ENCODE results near the gene KCTD15.

DNA sequence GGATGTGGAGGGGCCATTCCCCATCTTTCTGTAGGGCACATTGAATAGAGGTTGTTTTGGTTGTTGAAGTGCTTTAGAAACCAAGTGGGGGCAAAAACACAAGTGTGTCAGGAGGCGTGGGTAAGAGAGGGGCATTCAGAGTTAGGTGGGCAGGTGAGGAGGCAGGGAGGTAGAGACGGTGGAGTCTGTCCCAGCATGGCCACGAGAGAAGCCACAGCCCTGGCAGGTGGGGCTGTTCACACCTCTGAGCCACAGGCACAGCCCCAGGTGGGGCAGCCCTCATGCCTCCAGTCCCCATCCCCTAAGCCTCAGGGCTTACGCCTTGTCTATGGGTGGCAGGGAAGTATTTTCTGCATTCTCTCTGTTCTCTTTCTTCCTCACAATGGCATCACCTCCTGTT is 43.7 kb downstream of the KCTD15 start:
- TF ChIP-seq GATA2 (IDR thresholded peaks at IDR 0.05; ENCODE audit: low read depth, low read length) (no peak), GATA3 (IDR thresholded peaks at IDR 0.05; ENCODE audit: low read depth, low read length) (no peak)
